ENCODE results near the gene PBX4.

PBX4 gene

DNA sequence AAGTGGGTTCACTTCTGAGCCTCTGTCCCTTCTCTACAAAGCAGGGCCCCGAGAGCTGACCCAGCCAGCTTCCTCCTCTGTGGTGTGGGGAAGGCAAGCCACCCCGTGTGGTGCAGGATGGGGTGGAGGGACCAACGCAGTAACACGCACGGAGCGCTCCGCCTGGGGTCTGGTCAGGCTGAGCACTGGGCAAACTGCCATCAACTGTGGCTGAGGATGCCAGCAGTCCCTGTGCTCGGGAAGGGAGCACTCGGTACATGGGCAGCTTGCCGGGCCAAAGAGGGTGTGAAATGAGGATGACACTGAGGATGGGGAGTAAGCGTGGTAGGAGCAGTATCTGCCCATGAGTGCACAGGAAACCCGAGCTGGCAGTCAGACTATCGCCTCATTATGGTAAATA is 32.6 kb upstream of the PBX4 start:
- no peak overlapping the region for H3K4me3 ChIP-seq (ENCODE audit: low read length)
- DNase-seq (ENCODE audit: low read depth, low spot score), result no peak

- no peak for DNase-seq (ENCODE audit: low read depth, low spot score)
- H3K4me3 ChIP-seq (ENCODE audit: low read length), result no peak overlapping the region
Observed at GRCh38 chr19:19650331-19650730, 31.8 kb upstream of the PBX4 start.

- DNase-seq (ENCODE audit: low read depth, low spot score), result no peak
- no peak overlapping the region for H3K4me3 ChIP-seq (ENCODE audit: low read length)
Observed at GRCh38 chr19:19649580-19649995, 31.1 kb upstream of the PBX4 start.

GRCh38 chr19:19649155-19649554 is 30.7 kb upstream of the PBX4 start:
- no peak for DNase-seq (ENCODE audit: low read depth, low spot score)
- H3K4me3 ChIP-seq (ENCODE audit: low read length), result no peak overlapping the region

DNA sequence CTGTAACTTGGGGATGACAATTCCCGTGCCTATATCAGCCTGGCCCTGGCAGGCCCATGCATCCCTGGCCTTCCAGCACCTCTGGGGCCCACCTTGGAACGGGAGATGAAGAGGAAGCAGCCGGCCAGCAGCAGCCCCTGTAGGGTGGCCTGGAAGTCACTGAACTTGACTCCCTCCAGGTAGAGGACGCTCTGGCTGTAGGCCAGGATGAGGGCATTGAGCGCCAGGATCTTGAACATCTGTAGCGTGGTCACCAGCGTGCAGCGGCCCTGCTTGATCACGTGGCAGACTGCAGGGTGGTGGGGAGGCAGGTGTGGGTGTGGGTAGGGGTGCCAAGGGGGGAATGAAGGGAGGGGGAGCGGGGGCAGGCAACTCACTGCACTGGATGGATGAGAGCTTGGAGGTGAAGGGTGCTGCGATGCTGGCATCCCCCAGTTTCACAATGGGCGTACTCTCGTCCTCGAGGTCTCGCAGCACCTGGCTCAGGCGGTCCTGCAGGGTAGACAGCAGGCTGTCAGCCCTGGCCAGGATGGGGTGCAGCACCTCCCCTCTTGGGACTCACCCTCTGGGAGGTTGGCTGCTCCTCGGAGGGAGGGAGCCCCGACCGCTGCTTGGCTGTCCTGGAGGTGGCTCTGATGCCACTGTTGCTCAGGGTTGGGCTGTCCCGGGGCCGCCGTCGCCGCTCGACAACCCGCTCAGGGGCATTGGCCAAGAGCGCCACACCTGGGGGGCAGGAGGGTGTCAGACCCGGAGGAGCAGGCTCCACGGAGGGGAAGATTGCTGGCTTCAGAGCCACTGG is 28.7 kb upstream of the PBX4 start:
- no peak for DNase-seq (ENCODE audit: low read depth, low spot score)
- H3K4me3 ChIP-seq (ENCODE audit: low read length), result no peak overlapping the region

DNA sequence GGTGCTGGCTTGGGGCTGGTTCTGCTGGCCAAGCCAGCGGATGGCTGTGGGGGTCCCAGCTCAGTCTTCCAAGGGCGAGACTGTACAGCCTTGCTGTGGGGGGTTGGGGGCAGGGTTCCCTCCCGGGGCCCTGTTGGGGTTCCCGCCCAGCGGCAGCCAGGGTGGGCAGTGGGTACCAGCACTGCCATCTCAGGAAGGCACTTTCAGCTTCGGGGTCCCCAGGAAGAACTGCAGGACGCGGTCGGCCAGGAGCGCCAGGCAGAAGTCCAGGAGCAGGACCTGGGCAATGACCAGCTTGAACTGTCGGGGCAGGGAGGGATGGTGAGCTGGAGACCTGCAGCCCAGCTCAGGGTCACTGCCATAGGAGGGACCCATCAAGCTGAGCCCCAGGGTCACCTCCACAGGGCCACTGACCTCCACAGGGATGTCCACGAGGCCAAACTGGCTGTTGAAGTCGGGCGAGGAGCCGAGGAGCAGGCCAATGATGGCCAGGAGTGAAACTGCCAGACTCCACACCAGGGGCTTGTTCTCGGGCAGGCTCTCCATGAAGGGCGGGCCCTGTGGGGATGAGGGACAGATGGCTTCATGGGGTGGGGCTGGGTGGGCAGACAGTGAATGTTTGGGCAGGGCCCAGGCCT is 26.9 kb upstream of the PBX4 start:
- no peak overlapping the region for H3K4me3 ChIP-seq (ENCODE audit: low read length)
- DNase-seq (ENCODE audit: low read depth, low spot score), result no peak

GRCh38 chr19:19644054-19644388 is 25.5 kb upstream of the PBX4 start:
- no peak for DNase-seq (ENCODE audit: low read depth, low spot score)
- H3K4me3 ChIP-seq (ENCODE audit: low read length), result peak overlapping the region; percentile 91

GRCh38 chr19:19643158-19644053 is 24.9 kb upstream of the PBX4 start, which contains the start of gene GMIP:
Gene GMIP (minus strand): TSS chr19:19643657. CDS start chr19:19643529, 128 bp downstream.
- H3K4me3 ChIP-seq (ENCODE audit: low read length), result peak within 1 kb of the TSS; percentile 91
- peak; percentile 49 for DNase-seq (ENCODE audit: low read depth, low spot score)

DNA sequence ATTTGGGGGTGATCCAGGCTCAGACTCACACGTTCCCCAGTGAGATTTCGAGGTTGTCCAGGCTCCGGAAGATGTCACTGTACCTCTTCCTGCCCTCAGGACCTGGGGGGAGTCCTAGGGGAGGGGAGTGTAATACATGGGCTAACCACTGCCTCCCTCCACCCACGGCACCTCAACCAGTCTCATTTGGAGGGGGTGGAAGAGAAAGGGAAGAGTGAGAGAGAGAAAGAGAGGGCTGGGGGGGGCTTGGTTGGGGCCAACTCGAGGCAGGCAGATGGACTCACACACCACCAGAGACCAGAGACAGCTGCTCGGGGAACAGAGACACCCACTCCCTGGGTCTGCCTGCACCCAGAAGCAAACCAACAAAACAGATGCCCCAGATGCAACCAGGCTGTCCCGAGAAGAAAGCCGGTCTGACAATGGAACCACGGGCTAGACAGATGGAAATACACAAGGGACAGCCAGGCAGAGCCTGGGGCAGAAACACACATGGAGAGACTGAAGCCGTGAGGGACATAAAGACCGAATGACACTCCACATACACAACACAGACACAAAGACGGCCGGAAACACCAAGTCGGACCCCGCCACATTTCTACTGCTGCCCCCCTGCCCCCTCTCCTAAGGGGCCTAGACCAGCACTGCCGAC is 24.1 kb upstream of the PBX4 start:
- no peak for DNase-seq (ENCODE audit: low read depth, low spot score)
- peak overlapping the region; percentile 91 for H3K4me3 ChIP-seq (ENCODE audit: low read length)

DNA sequence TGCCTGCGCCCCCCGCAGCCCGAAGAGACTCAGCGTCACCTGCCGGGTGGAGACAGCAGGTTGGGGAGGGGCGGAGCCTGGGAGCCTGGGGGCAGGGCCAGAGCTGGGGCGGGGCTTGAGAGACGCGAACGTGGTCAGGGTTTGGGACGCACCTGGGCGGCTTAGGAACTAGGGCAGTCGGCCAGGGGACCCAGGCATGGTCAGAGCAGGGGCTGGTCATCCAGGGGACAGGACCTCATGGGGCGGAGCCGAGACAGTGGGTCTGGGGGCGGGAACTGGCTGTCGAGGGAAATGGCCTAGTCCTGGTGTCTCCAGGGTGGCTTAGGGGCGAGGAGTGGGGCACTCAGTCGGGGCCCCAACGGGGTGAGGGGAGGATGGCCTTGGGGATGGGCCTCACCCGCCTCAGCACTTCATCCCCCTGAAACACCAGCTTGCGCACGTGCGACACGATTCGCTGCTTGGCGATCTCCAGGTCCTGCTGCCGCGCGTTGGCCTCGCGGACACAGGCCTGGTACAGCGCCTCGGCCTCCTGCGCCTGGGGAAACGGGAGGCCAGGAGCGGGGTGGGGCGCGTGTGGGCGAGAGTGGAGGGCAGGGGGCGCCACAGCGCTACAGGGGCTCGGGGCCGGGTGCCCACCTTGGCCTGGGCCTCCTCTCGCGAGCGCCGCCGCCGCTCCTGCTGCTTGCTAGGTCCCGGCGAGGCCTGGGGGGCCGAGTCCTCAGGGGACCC is 19.2 kb upstream of the PBX4 start:
- DNase-seq (ENCODE audit: low read depth, low spot score), result no peak
- no peak overlapping the region for H3K4me3 ChIP-seq (ENCODE audit: low read length)

DNA sequence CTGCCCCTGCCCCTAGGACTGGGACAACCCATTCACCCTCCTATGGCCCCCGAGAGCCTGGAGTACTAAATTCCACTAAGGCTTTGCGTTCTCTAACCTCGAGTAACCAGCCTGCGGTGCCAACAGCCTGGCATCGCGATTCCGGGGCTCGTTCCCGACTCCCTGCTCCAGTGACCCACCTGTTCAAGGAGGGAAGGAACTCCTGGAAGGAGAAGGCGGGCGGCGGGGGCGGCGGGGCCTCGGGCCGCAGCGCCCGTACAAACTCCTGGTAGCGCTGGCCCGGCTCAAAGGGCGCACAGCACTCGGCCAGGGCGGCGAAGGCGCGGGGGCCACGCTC is 18.7 kb upstream of the PBX4 start:
- no peak overlapping the region for H3K4me3 ChIP-seq (ENCODE audit: low read length)
- no peak for DNase-seq (ENCODE audit: low read depth, low spot score)

- H3K4me3 ChIP-seq (ENCODE audit: low read length), result no peak overlapping the region
- no peak for DNase-seq (ENCODE audit: low read depth, low spot score)
Observed at GRCh38 chr19:19636573-19637185, 18.2 kb upstream of the PBX4 start.

DNA sequence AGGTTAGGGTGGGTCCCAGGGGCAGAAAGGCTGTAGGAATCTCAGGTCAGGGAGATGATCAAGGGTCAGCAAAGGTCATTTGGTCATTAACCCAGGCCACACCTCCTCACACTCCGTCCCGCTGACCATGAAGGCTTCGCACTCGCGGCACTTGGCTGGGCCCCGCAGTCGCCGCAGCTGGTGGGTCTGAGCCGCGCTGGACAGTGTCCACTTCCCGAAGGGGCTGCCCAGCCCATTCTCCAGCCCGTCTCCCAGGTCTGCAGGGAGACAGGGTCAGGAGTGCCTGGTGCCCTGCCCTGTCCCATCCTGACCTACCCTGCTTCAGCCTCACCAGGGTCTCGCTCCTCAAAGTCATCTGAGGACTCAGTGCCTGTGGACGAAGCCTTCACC is 16.8 kb upstream of the PBX4 start:
- H3K4me3 ChIP-seq (ENCODE audit: low read length), result no peak overlapping the region
- no peak for DNase-seq (ENCODE audit: low read depth, low spot score)

- DNase-seq (ENCODE audit: low read depth, low spot score), result no peak
Observed at GRCh38 chr19:19634516-19635312, 16.2 kb upstream of the PBX4 start.

GRCh38 chr19:19633711-19634515 is 15.4 kb upstream of the PBX4 start:
- DNase-seq (ENCODE audit: low read depth, low spot score), result no peak
- H3K4me3 ChIP-seq (ENCODE audit: low read length), result no peak overlapping the region

More at GRCh38 chr19:19634516-19635312, 16.2 kb upstream of the PBX4 start:
- H3K4me3 ChIP-seq (ENCODE audit: low read length), result no peak overlapping the region

- H3K4me3 ChIP-seq (ENCODE audit: low read length), result no peak overlapping the region
- no peak for DNase-seq (ENCODE audit: low read depth, low spot score)
Observed at GRCh38 chr19:19632661-19633060, 14.2 kb upstream of the PBX4 start.

GRCh38 chr19:19631346-19631745 is 12.9 kb upstream of the PBX4 start:
- DNase-seq (ENCODE audit: low read depth, low spot score), result no peak
- no peak overlapping the region for H3K4me3 ChIP-seq (ENCODE audit: low read length)

All from Jurkat, Clone E6-1 (cell line).